ENCODE results near the gene GALC. TPM values are rescaled to one million over a fixed set of nuclear protein-coding genes. Genes with fewer than 3 reads are reported as not detected.

The GALC gene
- total RNA-seq, 1 experiment from 2014 or later, result 0.18 TPM

- ChIA-PET POLR2A (ENCODE audit: unreplicated experiment) (no interaction called here), CTCF (no interaction called here)
- no peak overlapping the region for H3K4me3 ChIP-seq (ENCODE audit: low read length)
- no peaks in the 10 kb centered on the region for H3F3A ChIP-seq (ENCODE audit: low read length, unreplicated experiment)
- no peak overlapping the region for H3K9ac ChIP-seq (ENCODE audit: low read length)
- no peak overlapping the region for H2AFZ ChIP-seq (ENCODE audit: low read length)
- H3K79me2 ChIP-seq (ENCODE audit: low read length), result no peaks in the 10 kb centered on the region
- H3K36me3 ChIP-seq (ENCODE audit: low read depth, low read length), result no peaks in the 10 kb centered on the region
- no peak overlapping the region for H3K27ac ChIP-seq (ENCODE audit: low read length)
- TF ChIP-seq CTCF (conservative IDR thresholded peaks at IDR 0.05; ENCODE audit: low read depth, low read length), result no peak
- TF ChIP-seq EZH2 (IDR thresholded peaks at IDR 0.05; ENCODE audit: low read length, unreplicated experiment), result no peak
- no peak for TF ChIP-seq EZH2phosphoT487 (IDR thresholded peaks at IDR 0.05; ENCODE audit: borderline replicate concordance, low read length)
- no peaks in the 10 kb centered on the region for H3K9me3 ChIP-seq (ENCODE audit: low read length)
- BruUV-seq (replicated peaks), result no TSS peak
- no peak overlapping the region for H3K4me2 ChIP-seq (ENCODE audit: low read length)
- no peak for DNase-seq
- H3K9me2 ChIP-seq (replicated peaks; ENCODE audit: low read length), result no peaks in the 10 kb centered on the region
- H3K27me3 ChIP-seq (ENCODE audit: low read length), result no peaks in the 10 kb centered on the region
- no peaks in the 10 kb centered on the region for H4K20me1 ChIP-seq (ENCODE audit: low read length)
- ATAC-seq, result no peak
- intact Hi-C loops (cut with micrococcal nuclease), result no loop called here
- no peaks in the 10 kb centered on the region for H3K4me1 ChIP-seq (ENCODE audit: insufficient read depth, low read length)
Measured at GRCh38 chr14:87979689-87980088, 13.3 kb downstream of the GALC start.

- Histone ChIP-seq H3K4me3 (ENCODE audit: low read length) (no peak overlapping the region), H3K9me3 (ENCODE audit: low read length) (no peaks in the 10 kb centered on the region), H2AFZ (ENCODE audit: low read length) (no peak overlapping the region), H3K36me3 (ENCODE audit: low read depth, low read length) (no peaks in the 10 kb centered on the region), H3K9ac (ENCODE audit: low read length) (no peak overlapping the region), H3K27ac (ENCODE audit: low read length) (no peak overlapping the region), H3K4me2 (ENCODE audit: low read length) (no peak overlapping the region), H3F3A (ENCODE audit: low read length, unreplicated experiment) (no peaks in the 10 kb centered on the region), H4K20me1 (ENCODE audit: low read length) (no peaks in the 10 kb centered on the region), H3K79me2 (ENCODE audit: low read length) (no peaks in the 10 kb centered on the region), H3K4me1 (ENCODE audit: insufficient read depth, low read length) (no peaks in the 10 kb centered on the region), H3K27me3 (ENCODE audit: low read length) (no peaks in the 10 kb centered on the region), H3K9me2 (replicated peaks; ENCODE audit: low read length) (no peaks in the 10 kb centered on the region)
- CTCF ChIA-PET, result no interaction called here
- BruUV-seq (replicated peaks), result no TSS peak
- no peak for TF ChIP-seq CTCF (conservative IDR thresholded peaks at IDR 0.05; ENCODE audit: low read depth, low read length)
- no peak for TF ChIP-seq EZH2phosphoT487 (IDR thresholded peaks at IDR 0.05; ENCODE audit: borderline replicate concordance, low read length)
- no peak for TF ChIP-seq EZH2 (IDR thresholded peaks at IDR 0.05; ENCODE audit: low read length, unreplicated experiment)
- DNase-seq, result no peak
- intact Hi-C loops (cut with micrococcal nuclease), result no loop called here
- no peak for ATAC-seq
- POLR2A ChIA-PET (ENCODE audit: unreplicated experiment), result no interaction called here
Measured at GRCh38 chr14:87975636-87976035, 17.3 kb downstream of the GALC start.

- H3K4me3 ChIP-seq (ENCODE audit: low read length), result no peak overlapping the region
- POLR2A ChIA-PET (ENCODE audit: unreplicated experiment), result no interaction called here
- H3K4me2 ChIP-seq (ENCODE audit: low read length), result no peak overlapping the region
- intact Hi-C loops (cut with micrococcal nuclease), result no loop called here
- no peaks in the 10 kb centered on the region for H3K9me3 ChIP-seq (ENCODE audit: low read length)
- no peaks in the 10 kb centered on the region for H3F3A ChIP-seq (ENCODE audit: low read length, unreplicated experiment)
- no peak overlapping the region for H3K9ac ChIP-seq (ENCODE audit: low read length)
- no peaks in the 10 kb centered on the region for H4K20me1 ChIP-seq (ENCODE audit: low read length)
- no peak overlapping the region for H3K27ac ChIP-seq (ENCODE audit: low read length)
- no peak for ATAC-seq
- TF ChIP-seq EZH2 (IDR thresholded peaks at IDR 0.05; ENCODE audit: low read length, unreplicated experiment) (no peak), EZH2phosphoT487 (IDR thresholded peaks at IDR 0.05; ENCODE audit: borderline replicate concordance, low read length) (no peak), CTCF (conservative IDR thresholded peaks at IDR 0.05; ENCODE audit: low read depth, low read length) (no peak)
- no peaks in the 10 kb centered on the region for H3K4me1 ChIP-seq (ENCODE audit: insufficient read depth, low read length)
- CTCF ChIA-PET, result no interaction called here
- H2AFZ ChIP-seq (ENCODE audit: low read length), result no peak overlapping the region
- no peaks in the 10 kb centered on the region for H3K79me2 ChIP-seq (ENCODE audit: low read length)
- DNase-seq, result no peak
- BruUV-seq (replicated peaks), result no TSS peak
- no peaks in the 10 kb centered on the region for H3K36me3 ChIP-seq (ENCODE audit: low read depth, low read length)
- H3K27me3 ChIP-seq (ENCODE audit: low read length), result no peaks in the 10 kb centered on the region
- no peaks in the 10 kb centered on the region for H3K9me2 ChIP-seq (replicated peaks; ENCODE audit: low read length)
Measured at GRCh38 chr14:87971010-87971409, 22.0 kb downstream of the GALC start.

Measured in PC-3 (cell line).